Measurements from ENCODE around the gene AARS1. TPM values are rescaled to one million over a fixed set of nuclear protein-coding genes. Genes with fewer than 3 reads are reported as not detected.
"Not testable (repeated sequence)": the region's sequence is repeated elsewhere in the genome, so short reads cannot be mapped to it uniquely, and the experiment has no call there.

AARS1 gene
- total RNA-seq, 1 donor from 2014 or later, result 53.7 TPM

DNA sequence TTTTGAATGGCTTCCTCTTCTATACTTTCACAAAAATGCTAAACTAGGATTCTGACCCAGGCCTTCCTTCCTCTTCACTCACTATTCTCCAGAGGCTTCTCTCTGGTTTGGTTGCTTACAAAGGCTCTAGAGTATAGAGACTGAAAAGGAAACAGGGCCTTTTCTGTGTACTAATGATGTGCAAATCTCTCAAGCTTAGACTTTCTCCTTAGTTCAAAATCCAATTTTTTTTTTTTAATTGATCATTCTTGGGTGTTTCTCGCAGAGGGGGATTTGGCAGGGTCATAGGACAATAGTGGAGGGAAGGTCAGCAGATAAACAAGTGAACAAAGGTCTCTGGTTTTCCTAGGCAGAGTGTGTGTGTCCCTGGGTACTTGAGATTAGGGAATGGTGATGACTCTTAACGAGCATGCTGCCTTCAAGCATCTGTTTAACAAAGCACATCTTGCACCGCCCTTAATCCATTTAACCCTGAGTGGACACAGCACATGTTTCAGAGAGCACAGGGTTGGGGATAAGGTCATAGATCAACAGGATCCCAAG lies 65.3 kb downstream of the AARS1 start:
- H3K4me1 ChIP-seq; H3K27me3 ChIP-seq; H3K9ac ChIP-seq; H3K27me3 Mint-ChIP-seq (ENCODE audit: insufficient read depth, low read depth); DNase-seq (ENCODE audit: low spot score); H3F3A ChIP-seq (ENCODE audit: low read depth); H3K4me1 Mint-ChIP-seq; H3K36me3 Mint-ChIP-seq; H3K4me3 ChIP-seq; H3K27ac Mint-ChIP-seq; H2AFZ ChIP-seq (replicated peaks); H3K4me3 Mint-ChIP-seq; H3K79me2 ChIP-seq (ENCODE audit: low read depth); H3K4me2 ChIP-seq; H3K9me3 Mint-ChIP-seq; H3K36me3 ChIP-seq; H3K9me3 ChIP-seq (ENCODE audit: low read depth); H4K20me1 ChIP-seq (ENCODE audit: low read depth): not testable (repeated sequence)
- H3K27ac ChIP-seq, result peak overlapping the region; percentile 14

DNA sequence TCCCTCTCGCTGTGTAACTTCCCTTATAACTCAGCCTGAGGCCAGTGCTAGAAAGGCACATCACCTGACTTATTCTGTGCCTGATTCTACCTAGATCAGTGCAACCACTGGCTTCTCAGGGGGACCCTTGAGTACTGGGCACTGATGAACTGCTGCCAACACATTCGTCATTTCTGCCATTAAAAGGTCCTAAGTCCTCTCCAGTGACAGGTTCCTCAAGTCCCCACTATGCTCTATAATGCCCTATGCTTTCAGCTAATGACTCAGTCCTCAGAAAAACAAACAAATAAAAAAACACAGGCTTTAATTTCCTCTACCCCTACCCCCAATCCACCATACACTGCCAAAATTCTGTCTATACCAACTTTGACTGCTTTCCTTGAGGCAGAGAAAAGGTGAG lies 66.1 kb downstream of the AARS1 start:
- H3K36me3 Mint-ChIP-seq; H3K4me1 Mint-ChIP-seq; H3K27me3 ChIP-seq; H3K4me1 ChIP-seq; H3F3A ChIP-seq (ENCODE audit: low read depth); H3K9me3 Mint-ChIP-seq; H3K27me3 Mint-ChIP-seq (ENCODE audit: insufficient read depth, low read depth); DNase-seq (ENCODE audit: low spot score); H3K4me3 ChIP-seq; H3K9ac ChIP-seq; H3K27ac ChIP-seq; H4K20me1 ChIP-seq (ENCODE audit: low read depth); H3K9me3 ChIP-seq (ENCODE audit: low read depth); H3K4me3 Mint-ChIP-seq; H3K36me3 ChIP-seq; H2AFZ ChIP-seq (replicated peaks); H3K79me2 ChIP-seq (ENCODE audit: low read depth); H3K4me2 ChIP-seq: not testable (repeated sequence)
- H3K27ac Mint-ChIP-seq, result peak overlapping the region; percentile 34

- H3K9ac ChIP-seq; H3K36me3 ChIP-seq; H3F3A ChIP-seq (ENCODE audit: low read depth); H3K27ac Mint-ChIP-seq; H2AFZ ChIP-seq (replicated peaks); H3K9me3 ChIP-seq (ENCODE audit: low read depth); H3K9me3 Mint-ChIP-seq; H3K36me3 Mint-ChIP-seq; H3K27me3 ChIP-seq; H3K4me3 ChIP-seq; H3K79me2 ChIP-seq (ENCODE audit: low read depth); H3K4me2 ChIP-seq; DNase-seq (ENCODE audit: low spot score); H3K27me3 Mint-ChIP-seq (ENCODE audit: insufficient read depth, low read depth); H3K4me1 Mint-ChIP-seq; H3K27ac ChIP-seq; H3K4me1 ChIP-seq; H4K20me1 ChIP-seq (ENCODE audit: low read depth); H3K4me3 Mint-ChIP-seq: not testable (repeated sequence)
These were observed 66.7 kb downstream of the AARS1 start for GRCh38 chr16:70222574-70222973.

DNA sequence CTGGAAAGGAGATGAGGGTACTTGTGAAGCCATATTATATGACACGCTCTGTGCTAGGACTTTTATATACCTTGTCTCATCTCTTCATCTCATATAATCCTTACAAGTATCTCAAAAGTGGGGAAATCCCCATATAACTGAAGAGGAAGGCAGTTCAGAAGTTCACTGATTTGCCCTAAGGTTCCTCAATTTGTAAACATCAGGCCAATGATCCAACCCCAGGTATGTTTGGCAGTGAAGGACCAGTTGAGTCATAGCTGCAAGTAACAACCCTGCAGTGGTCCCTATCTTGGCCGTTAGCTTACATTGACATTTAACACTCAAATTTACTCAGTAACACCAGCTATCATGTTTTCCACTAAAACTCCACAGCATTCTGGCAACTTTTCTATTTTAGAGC lies 70.7 kb downstream of the AARS1 start:
- not testable (repeated sequence) for H3K9ac ChIP-seq; H4K20me1 ChIP-seq (ENCODE audit: low read depth); H3K27ac ChIP-seq; H3K27me3 ChIP-seq; H3K4me3 ChIP-seq; H3K4me3 Mint-ChIP-seq; H3K4me1 ChIP-seq; DNase-seq (ENCODE audit: low spot score); H3K9me3 Mint-ChIP-seq; H3K27ac Mint-ChIP-seq; H3F3A ChIP-seq (ENCODE audit: low read depth); H3K36me3 Mint-ChIP-seq; H3K36me3 ChIP-seq; H2AFZ ChIP-seq (replicated peaks); H3K4me2 ChIP-seq; H3K9me3 ChIP-seq (ENCODE audit: low read depth); H3K27me3 Mint-ChIP-seq (ENCODE audit: insufficient read depth, low read depth); H3K4me1 Mint-ChIP-seq; H3K79me2 ChIP-seq (ENCODE audit: low read depth)

DNA sequence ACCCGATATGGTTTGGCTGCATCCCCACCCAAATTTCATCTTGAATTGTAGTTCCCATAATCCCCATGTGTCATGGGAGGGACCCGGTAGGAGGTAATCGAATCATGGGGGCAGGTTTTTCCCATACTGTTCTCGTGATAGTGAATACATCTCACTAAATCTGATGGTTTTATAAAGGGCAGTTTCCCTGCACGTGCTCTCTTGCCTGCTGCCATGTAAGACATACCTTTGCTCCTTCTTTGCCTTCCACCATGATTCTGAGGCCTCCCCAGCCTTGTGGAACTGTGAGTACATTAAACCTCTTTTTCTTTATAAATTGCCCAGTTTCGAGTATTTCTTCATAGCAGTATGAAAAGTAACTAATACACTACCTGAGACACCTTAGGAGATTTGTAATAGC lies 82.9 kb downstream of the AARS1 start:
- H3K4me3 Mint-ChIP-seq; H3K4me1 Mint-ChIP-seq; H3K27ac ChIP-seq; H3K4me3 ChIP-seq; H3F3A ChIP-seq (ENCODE audit: low read depth); H3K9me3 ChIP-seq (ENCODE audit: low read depth); H3K4me1 ChIP-seq; H3K27me3 Mint-ChIP-seq (ENCODE audit: insufficient read depth, low read depth); H2AFZ ChIP-seq (replicated peaks); H3K9ac ChIP-seq; H3K36me3 ChIP-seq; DNase-seq (ENCODE audit: low spot score); H3K9me3 Mint-ChIP-seq; H4K20me1 ChIP-seq (ENCODE audit: low read depth); H3K79me2 ChIP-seq (ENCODE audit: low read depth); H3K27me3 ChIP-seq; H3K4me2 ChIP-seq: not testable (repeated sequence)
- peaks cover 17% of the 10 kb centered on the region for H3K36me3 Mint-ChIP-seq
- peak overlapping the region; percentile 76 for H3K27ac Mint-ChIP-seq

DNA sequence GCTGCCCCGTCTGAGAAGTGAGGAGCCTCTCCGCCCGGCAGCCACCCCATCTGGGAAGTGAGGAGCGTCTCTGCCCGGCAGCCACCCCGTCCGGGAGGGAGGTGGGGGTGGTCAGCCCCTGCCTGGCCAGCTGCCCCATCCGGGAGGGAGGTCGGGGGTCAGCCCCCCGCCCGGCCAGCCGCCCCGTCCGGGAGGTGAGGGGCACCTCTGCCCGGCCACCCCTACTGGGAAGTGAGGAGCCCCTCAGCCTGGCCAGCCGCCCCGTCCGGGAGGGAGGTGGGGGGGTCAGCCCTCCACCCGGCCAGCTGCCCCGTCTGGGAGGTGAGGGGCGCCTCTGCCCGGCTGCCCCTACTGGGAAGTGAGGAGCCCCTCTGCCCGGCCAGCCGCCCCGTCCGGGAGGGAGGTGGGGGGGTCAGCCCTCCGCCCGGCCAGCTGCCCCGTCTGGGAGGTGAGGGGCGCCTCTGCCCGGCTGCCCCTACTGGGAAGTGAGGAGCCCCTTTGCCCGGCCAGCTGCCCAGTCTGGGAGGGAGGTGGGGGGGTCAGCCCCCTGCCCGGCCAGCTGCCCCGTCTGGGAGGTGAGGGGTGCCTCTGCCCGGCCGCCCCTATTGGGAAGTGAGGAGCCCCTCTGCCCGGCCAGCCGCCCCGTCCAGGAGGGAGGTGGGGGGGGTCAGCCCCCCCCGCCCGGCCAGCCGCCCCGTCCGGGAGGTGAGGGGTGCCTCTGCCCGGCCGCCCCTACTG lies 84.5 kb downstream of the AARS1 start:
- H3K36me3 ChIP-seq; H3K4me1 Mint-ChIP-seq; H3K27ac Mint-ChIP-seq; H3F3A ChIP-seq (ENCODE audit: low read depth); H3K9ac ChIP-seq; H3K27me3 Mint-ChIP-seq (ENCODE audit: insufficient read depth, low read depth); H3K4me3 Mint-ChIP-seq; H3K27ac ChIP-seq; H2AFZ ChIP-seq (replicated peaks); H3K9me3 ChIP-seq (ENCODE audit: low read depth); H3K79me2 ChIP-seq (ENCODE audit: low read depth); H3K4me2 ChIP-seq; H3K9me3 Mint-ChIP-seq; H4K20me1 ChIP-seq (ENCODE audit: low read depth); DNase-seq (ENCODE audit: low spot score); H3K4me1 ChIP-seq; H3K4me3 ChIP-seq; H3K27me3 ChIP-seq: not testable (repeated sequence)
- H3K36me3 Mint-ChIP-seq, result peaks cover 13% of the 10 kb centered on the region

GRCh38 chr16:70204010-70204409 lies 85.3 kb downstream of the AARS1 start:
- H3K4me3 Mint-ChIP-seq; H3K4me2 ChIP-seq; H3K9me3 ChIP-seq (ENCODE audit: low read depth); H2AFZ ChIP-seq (replicated peaks); H3K4me1 ChIP-seq; H3K9me3 Mint-ChIP-seq; H3K36me3 Mint-ChIP-seq; H4K20me1 ChIP-seq (ENCODE audit: low read depth); H3K27me3 Mint-ChIP-seq (ENCODE audit: insufficient read depth, low read depth); H3K79me2 ChIP-seq (ENCODE audit: low read depth); H3K36me3 ChIP-seq; H3K9ac ChIP-seq; H3K4me1 Mint-ChIP-seq; H3K4me3 ChIP-seq; H3F3A ChIP-seq (ENCODE audit: low read depth); H3K27ac Mint-ChIP-seq; DNase-seq (ENCODE audit: low spot score); H3K27ac ChIP-seq; H3K27me3 ChIP-seq: not testable (repeated sequence)

- H3K79me2 ChIP-seq (ENCODE audit: low read depth); H3K4me2 ChIP-seq; H3K36me3 ChIP-seq; H3K27me3 Mint-ChIP-seq (ENCODE audit: insufficient read depth, low read depth); H3K27me3 ChIP-seq; H3K27ac ChIP-seq; H3K4me3 Mint-ChIP-seq; H3K4me1 ChIP-seq; H3K4me1 Mint-ChIP-seq; H3K9me3 ChIP-seq (ENCODE audit: low read depth); H3F3A ChIP-seq (ENCODE audit: low read depth); H3K9me3 Mint-ChIP-seq; H3K9ac ChIP-seq; H4K20me1 ChIP-seq (ENCODE audit: low read depth); H3K4me3 ChIP-seq; DNase-seq (ENCODE audit: low spot score); H3K27ac Mint-ChIP-seq; H2AFZ ChIP-seq (replicated peaks); H3K36me3 Mint-ChIP-seq: not testable (repeated sequence)
These were observed 85.8 kb downstream of the AARS1 start for GRCh38 chr16:70203508-70203907.
